GM21619 (cell line): ENCODE data around the gene ESRRA.
"Not testable (repeated sequence)": the region's sequence is repeated elsewhere in the genome, so short reads cannot be mapped to it uniquely, and the experiment has no call there.

Source experiments
- ATAC-seq: cut with Tn5 transposase; IDR thresholded peaks from one replicate; pipeline ENCODE4 v1.9.1; 2021; ENCODE audit not compliant: unreplicated experiment

The ESRRA gene

GRCh38 chr11:64291752-64292459, 13.4 kb upstream of the ESRRA start:
- ATAC-seq = no peak

GRCh38 chr11:64292460-64293254, 12.7 kb upstream of the ESRRA start:
- no peak for ATAC-seq

GRCh38 chr11:64294774-64295173, 10.6 kb upstream of the ESRRA start:
- ATAC-seq = no peak

- ATAC-seq = no peak
Measured at GRCh38 chr11:64295760-64296159, 9.6 kb upstream of the ESRRA start.

- ATAC-seq = no peak
Measured at GRCh38 chr11:64296236-64296635, 9.1 kb upstream of the ESRRA start.

- ATAC-seq = no peak
Measured at GRCh38 chr11:64296830-64297698, 8.3 kb upstream of the ESRRA start.

- no peak for ATAC-seq
Measured at GRCh38 chr11:64297699-64298358, 7.5 kb upstream of the ESRRA start.

GRCh38 chr11:64298966-64299846, 6.1 kb upstream of the ESRRA start:
- no peak for ATAC-seq

GRCh38 chr11:64299847-64300648, 5.3 kb upstream of the ESRRA start, which contains the start of gene CATSPERZ:
CATSPERZ (plus strand) TSS chr11:64300358; CDS start chr11:64300411, 53 bp downstream.
- no peak for ATAC-seq

GRCh38 chr11:64303109-64304031, 2.0 kb upstream of the ESRRA start:
- ATAC-seq = no peak

GRCh38 chr11:64304032-64304315, 1.4 kb upstream of the ESRRA start:
- ATAC-seq = no peak

- peak; percentile 17 for ATAC-seq
Measured at GRCh38 chr11:64304316-64305072, 830 bp upstream of the ESRRA start.

- peak; percentile 28 for ATAC-seq
Measured at GRCh38 chr11:64305691-64306562, 603 bp downstream of the ESRRA start.

GRCh38 chr11:64306563-64306875, 1.2 kb downstream of the ESRRA start:
- no peak for ATAC-seq

- no peak for ATAC-seq
Measured at GRCh38 chr11:64306876-64307622, 1.7 kb downstream of the ESRRA start.

GRCh38 chr11:64307795-64308194, 2.5 kb downstream of the ESRRA start:
- ATAC-seq = not testable (repeated sequence)
